Lower leg skin (tissue), 3 donors: ENCODE measurements around the gene THRSP.

Source experiments
- POLR2A ChIP-seq, 2 donors: fragments of 450-650 bp; IDR thresholded peaks; one replicate each; pipeline ENCODE4 v1.6.1; 2016 to 2017; ENCODE audit warnings: antibody characterized with exemption in 2 of 2, mild to moderate bottlenecking in 1 of 2, moderate library complexity in 1 of 2
- TF ChIP-seq, protein P1 (sequence below), 3 donors: fragments of 450-650 bp; IDR thresholded peaks; one replicate each; pipeline ENCODE4 v1.5.1; 2016; ENCODE audit warnings: antibody characterized with exemption in 3 of 3, mild to moderate bottlenecking in 3 of 3, moderate library complexity in 2 of 3

DNA sequence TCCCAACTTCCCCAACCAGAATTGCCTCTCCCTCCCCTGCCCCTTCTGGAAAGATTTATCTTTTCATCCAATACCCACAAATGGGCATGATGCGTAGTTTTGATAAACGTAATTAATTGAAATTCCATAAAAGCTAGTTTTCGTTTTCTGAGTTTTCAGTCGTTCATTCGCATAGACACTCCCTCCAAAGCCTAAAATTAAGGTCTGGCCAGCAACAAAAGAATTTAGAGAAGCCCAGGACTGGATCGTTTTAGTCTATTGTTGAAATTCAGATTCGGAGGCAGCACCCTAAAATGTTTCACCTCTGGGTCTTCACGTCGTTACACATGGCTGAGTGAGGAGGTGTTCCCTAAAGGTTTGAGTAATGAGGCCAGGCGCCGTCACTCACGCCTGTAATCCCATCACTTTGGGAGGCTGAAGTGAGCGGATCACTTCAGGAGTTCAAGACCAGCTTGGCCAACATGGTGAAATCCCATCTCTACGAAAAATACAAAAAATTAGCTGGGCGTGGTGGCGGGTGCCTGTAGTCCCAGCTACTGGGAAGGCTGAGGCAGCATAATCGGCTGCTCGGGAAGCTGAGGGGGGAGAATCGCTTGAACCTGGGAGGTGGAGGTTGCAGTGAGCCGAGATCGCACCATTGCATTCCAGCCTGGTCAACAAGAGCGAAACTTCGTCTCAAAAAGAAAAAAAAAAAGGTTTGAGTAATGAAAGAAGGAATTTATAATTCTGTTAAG, 16.6 kb downstream of the THRSP start:
- TF ChIP-seq, protein P1, sequence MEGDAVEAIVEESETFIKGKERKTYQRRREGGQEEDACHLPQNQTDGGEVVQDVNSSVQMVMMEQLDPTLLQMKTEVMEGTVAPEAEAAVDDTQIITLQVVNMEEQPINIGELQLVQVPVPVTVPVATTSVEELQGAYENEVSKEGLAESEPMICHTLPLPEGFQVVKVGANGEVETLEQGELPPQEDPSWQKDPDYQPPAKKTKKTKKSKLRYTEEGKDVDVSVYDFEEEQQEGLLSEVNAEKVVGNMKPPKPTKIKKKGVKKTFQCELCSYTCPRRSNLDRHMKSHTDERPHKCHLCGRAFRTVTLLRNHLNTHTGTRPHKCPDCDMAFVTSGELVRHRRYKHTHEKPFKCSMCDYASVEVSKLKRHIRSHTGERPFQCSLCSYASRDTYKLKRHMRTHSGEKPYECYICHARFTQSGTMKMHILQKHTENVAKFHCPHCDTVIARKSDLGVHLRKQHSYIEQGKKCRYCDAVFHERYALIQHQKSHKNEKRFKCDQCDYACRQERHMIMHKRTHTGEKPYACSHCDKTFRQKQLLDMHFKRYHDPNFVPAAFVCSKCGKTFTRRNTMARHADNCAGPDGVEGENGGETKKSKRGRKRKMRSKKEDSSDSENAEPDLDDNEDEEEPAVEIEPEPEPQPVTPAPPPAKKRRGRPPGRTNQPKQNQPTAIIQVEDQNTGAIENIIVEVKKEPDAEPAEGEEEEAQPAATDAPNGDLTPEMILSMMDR (IDR thresholded peaks at IDR 0.05): no peak
- TF ChIP-seq POLR2A (IDR thresholded peaks at IDR 0.05): no peak
